SH-SY5Y (cell line): ENCODE results near the gene RIPOR1.

ENCODE experiments used
- GATA2 ChIP-seq: IDR thresholded peaks from 2 replicates; pipeline ENCODE4 v1.6.1; 2011; ENCODE audit warnings: mild to moderate bottlenecking, low read depth, low read length
- GATA3 ChIP-seq: IDR thresholded peaks from 2 replicates; pipeline ENCODE4 v1.6.1; 2011; ENCODE audit warnings: low read depth, mild to moderate bottlenecking, low read length, moderate library complexity

- TF ChIP-seq GATA2 (no peak), GATA3 (no peak)
Measured at GRCh38 chr16:67519242-67519641, 9.4 kb upstream of the RIPOR1 start.
